GM21367 (cell line): ENCODE measurements around the gene TMPRSS4.
A peak's percentile ranks its signal among the peaks of the same experiment; 100 is the strongest.

Source experiments
- ATAC-seq: cut with Tn5 transposase; IDR thresholded peaks from one replicate; pipeline ENCODE4 v1.9.1; 2021; ENCODE audit not compliant: unreplicated experiment

The TMPRSS4 gene

GRCh38 chr11:118132385-118133151 is 55.7 kb downstream of the TMPRSS4 start:
- no peak for ATAC-seq

GRCh38 chr11:118133816-118134215 is 56.9 kb downstream of the TMPRSS4 start:
- no peak for ATAC-seq

GRCh38 chr11:118135051-118135795 is 58.3 kb downstream of the TMPRSS4 start:
- ATAC-seq = no peak

DNA sequence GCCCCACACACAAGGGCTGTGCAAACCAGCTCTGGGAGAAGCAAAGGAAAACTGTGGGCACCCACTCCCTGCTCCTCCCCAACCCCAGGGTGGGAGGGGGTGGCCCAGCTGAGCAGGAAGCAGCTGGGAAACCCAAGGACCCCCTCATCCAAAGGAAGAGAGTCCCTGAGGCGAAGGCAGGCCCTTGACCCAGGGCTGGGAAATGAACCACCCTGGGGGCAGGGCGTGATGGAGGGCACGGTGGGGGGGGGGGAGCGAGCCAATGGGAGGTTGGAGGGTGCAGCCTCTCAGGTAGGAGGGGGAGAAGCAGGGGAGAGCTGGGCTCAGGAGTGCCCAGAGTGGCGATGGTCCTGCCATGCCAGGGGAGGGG is 58.9 kb downstream of the TMPRSS4 start:
- ATAC-seq = no peak

DNA sequence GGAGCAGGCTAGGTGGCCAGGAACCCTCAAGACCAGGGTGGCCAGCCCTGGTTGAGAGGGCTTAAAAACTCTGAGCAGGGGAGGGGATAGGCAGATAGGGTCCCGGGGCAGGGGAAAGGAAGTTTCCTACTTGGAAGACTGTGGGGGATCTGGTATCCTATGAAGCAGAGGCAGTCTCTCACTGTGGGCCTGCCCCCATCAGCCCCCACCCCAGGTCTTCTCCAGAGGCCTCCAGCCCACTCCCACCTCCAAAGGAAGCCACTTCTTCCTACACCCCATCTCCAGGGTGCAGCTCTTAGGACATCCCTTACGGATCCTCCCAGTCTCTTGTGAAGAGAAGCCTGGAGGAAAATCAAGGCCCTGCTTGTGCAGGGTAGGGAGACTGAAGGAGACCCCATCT is 59.5 kb downstream of the TMPRSS4 start:
- no peak for ATAC-seq

- ATAC-seq = no peak
Measured at GRCh38 chr11:118136801-118137200, 59.9 kb downstream of the TMPRSS4 start.

DNA sequence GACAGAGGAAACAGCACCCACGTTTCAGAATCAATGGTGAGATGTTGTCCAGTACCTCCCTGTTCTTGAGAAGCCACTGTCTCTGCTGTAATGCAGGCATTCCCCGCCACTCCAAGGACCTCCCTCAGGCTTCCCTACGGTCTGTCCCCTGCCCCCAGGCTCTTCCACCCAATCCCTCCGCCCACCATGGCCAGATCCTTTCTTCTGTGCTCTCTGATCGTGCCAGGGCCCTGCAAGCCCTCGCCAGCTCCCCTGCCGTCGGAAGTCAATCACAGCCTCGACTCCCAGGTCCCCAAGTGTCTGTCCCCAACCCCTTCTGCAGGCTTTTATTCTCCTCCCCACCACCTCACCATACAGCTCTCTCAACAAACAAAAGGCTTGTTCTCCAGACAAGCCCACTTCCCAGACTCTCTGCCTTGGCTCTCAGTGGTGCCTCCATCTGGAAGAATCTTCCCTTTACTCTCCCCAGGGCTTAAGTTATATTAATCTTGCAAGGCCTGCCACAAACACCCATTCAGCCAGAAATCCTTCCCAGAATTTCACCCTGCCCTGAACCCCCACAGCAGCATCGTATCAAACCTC is 62.1 kb downstream of the TMPRSS4 start:
- ATAC-seq = no peak

DNA sequence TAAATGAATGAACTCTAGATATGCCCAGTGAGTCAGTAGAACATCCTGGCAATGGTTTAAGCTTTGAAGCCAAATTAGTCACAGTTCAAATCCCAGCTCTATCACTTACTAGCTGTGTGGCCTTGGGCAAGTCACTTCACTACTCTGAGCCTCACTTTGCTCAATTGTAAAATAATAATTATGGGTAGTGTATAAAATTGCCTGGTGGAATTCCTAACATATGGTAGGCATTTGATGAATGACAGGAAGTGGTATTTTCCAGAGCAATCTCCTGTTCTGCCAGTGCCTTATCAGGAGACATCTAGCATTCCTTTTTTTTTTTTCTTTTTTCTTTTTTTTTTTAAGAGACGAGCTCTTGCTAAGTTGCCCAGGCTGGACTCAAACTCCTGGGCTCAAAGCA is 62.7 kb downstream of the TMPRSS4 start:
- ATAC-seq = no peak

DNA sequence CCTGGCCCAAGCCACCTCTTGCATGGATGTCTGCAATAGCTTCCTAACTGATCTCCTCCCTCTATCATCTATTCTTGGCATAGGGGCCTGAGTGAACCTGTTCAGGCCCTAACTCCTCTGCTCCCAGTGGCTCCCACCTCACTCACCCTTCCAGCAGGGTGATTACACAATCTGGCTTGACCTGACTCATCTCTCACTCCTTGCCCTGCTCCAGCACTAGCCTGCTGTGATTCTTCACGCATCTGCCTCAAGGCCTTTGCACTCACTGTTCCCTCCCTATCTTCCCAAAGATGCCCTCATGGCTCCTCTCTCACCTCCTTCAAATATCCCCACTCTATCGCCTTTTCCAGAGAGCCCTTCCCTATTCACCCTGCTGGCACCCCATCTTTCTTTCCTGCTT is 65.2 kb downstream of the TMPRSS4 start:
- ATAC-seq = no peak

- no peak for ATAC-seq
Measured at GRCh38 chr11:118142809-118143208, 65.9 kb downstream of the TMPRSS4 start.

GRCh38 chr11:118143661-118144185 is 66.8 kb downstream of the TMPRSS4 start:
- no peak for ATAC-seq

- ATAC-seq = peak; percentile 18
Measured at GRCh38 chr11:118144301-118145268, 67.7 kb downstream of the TMPRSS4 start.

DNA sequence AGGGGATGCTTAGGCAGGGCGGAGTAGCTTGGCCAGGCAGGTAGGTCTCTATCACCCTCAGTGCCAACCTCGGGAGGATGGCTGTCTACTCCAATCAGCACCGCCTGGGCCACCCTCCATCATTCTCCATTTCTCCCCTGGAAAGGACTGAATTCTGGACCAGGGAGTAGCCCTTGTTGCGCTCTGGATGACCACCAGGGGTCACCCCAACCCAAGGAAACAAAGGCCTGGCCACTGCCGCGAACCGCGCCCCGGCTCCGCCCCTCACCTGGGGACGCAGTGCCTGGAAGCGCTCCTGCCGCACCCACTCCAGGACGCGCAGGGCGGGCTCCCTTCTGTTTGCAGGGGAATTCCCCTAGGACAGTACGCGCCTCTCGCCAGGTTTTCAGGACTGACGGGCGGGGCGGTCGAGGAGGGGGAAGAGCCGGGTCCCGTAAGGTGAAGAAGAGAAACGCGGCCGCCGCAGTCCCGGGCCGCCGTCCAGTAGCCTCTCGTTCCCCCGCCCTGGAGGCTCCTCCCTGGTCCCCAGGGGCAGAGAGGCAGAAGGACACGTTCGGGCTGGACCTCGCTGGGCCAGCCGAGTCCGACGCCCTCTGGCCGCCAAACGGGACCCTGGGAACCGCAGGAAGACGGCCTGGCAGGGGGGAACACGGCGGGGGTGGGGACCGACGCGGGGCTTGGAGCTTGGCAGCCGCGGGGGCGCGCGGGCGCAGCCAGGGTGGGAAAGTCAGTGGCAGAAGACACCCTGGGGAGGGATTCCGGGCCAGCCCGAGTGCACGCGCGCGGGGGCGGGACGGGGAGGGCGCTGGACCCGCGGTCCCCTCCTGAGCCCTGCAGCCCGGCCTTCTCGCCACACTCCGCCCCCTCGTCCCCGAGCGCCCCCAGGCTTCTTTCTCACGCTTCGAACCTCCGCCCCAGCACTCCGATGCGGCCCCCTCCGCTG is 68.7 kb downstream of the TMPRSS4 start:
- ATAC-seq = peak; percentile 72

GRCh38 chr11:118146554-118146953 is 69.7 kb downstream of the TMPRSS4 start:
- no peak for ATAC-seq

DNA sequence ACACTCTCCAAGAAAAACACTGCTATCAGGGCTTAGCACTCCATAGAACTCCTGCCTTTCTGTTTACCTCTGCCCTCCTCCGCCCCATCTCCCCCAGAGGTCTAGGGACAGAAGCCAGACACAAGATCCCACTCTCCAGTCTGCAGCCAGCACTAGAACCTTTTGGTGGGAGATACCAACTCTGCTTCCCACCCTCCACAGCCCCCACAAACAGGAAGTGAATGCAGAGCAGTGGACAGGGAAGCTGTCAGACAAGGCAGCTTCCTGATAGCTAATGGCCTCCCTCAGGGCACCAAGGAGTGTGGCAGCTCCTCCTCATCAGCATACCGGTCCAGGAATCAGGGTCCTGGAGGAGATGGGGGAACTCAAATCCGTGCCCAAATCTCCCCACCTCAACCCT is 70.6 kb downstream of the TMPRSS4 start:
- no peak for ATAC-seq

- no peak for ATAC-seq
Measured at GRCh38 chr11:118148240-118148639, 71.4 kb downstream of the TMPRSS4 start.

GRCh38 chr11:118148856-118149255 is 72.0 kb downstream of the TMPRSS4 start:
- no peak for ATAC-seq

DNA sequence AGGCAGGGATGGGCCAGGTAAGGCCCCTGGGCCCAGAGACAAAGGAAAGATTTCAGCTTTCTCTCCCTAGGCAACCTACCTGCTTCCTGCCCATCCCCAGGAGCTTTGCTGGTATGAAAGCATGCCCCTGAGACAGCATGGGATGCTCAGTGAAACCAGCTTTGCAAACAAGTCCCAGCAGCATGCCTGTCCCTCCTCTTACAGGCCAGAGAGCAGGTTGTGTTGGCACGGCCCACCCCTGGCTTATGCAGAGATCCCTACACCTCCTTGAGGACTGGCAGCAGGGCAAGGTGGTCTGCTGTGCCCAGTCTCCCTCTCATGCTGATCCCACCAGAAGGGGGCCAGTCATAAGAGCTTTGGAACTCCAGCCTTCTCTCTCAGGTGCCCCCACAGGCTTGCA is 72.6 kb downstream of the TMPRSS4 start:
- ATAC-seq = no peak

GRCh38 chr11:118151431-118151830 is 74.6 kb downstream of the TMPRSS4 start:
- ATAC-seq = no peak
